ENCODE measurements around the gene IGF1R.

The IGF1R gene

GRCh38 chr15:98778263-98778959 is 130.1 kb downstream of the IGF1R start:
- DNase-seq: no peak

GRCh38 chr15:98778960-98779359 is 130.6 kb downstream of the IGF1R start:
- no peak for DNase-seq

GRCh38 chr15:98779463-98780071 is 131.2 kb downstream of the IGF1R start:
- DNase-seq: peak; percentile 85

GRCh38 chr15:98781838-98782237 is 133.5 kb downstream of the IGF1R start:
- no peak for DNase-seq

GRCh38 chr15:98782801-98783200 is 134.5 kb downstream of the IGF1R start:
- no peak for DNase-seq

GRCh38 chr15:98785431-98785806 is 137.1 kb downstream of the IGF1R start:
- DNase-seq: no peak

- DNase-seq: no peak
Measured at GRCh38 chr15:98785807-98786621, 137.7 kb downstream of the IGF1R start.

GRCh38 chr15:98786717-98787116 is 138.4 kb downstream of the IGF1R start:
- no peak for DNase-seq

GRCh38 chr15:98787194-98787593 is 138.9 kb downstream of the IGF1R start:
- DNase-seq: no peak

- DNase-seq: no peak
Measured at GRCh38 chr15:98787936-98788757, 139.8 kb downstream of the IGF1R start.

GRCh38 chr15:98789020-98789419 is 140.7 kb downstream of the IGF1R start:
- no peak for DNase-seq

- DNase-seq: no peak
Measured at GRCh38 chr15:98790270-98790669, 141.9 kb downstream of the IGF1R start.

- no peak for DNase-seq
Measured at GRCh38 chr15:98791046-98791701, 142.8 kb downstream of the IGF1R start.

- DNase-seq: no peak
Measured at GRCh38 chr15:98792117-98792516, 143.8 kb downstream of the IGF1R start.

GRCh38 chr15:98794211-98794610 is 145.9 kb downstream of the IGF1R start:
- no peak for DNase-seq

GRCh38 chr15:98794748-98795147 is 146.4 kb downstream of the IGF1R start:
- no peak for DNase-seq

- no peak for DNase-seq
Measured at GRCh38 chr15:98795980-98796379, 147.6 kb downstream of the IGF1R start.

GRCh38 chr15:98796685-98797357 is 148.5 kb downstream of the IGF1R start:
- DNase-seq: no peak

GRCh38 chr15:98798375-98798893 is 150.1 kb downstream of the IGF1R start:
- no peak for DNase-seq

- DNase-seq: no peak
Measured at GRCh38 chr15:98799461-98800390, 151.4 kb downstream of the IGF1R start.

All from CD4-positive, alpha-beta T cell treated with Interleukin-17A for 4 hours (primary cell).